HG03135 (cell line): ENCODE data around the gene DOCK3.
"Not testable (repeated sequence)": the region's sequence is repeated elsewhere in the genome, so short reads cannot be mapped to it uniquely, and the experiment has no call there.

ENCODE experiments used
- ATAC-seq: cut with Tn5 transposase; IDR thresholded peaks from one replicate; pipeline ENCODE4 v1.9.1; 2021; ENCODE audit warnings: mild to moderate bottlenecking, moderate library complexity; ENCODE audit not compliant: unreplicated experiment

The DOCK3 gene

DNA sequence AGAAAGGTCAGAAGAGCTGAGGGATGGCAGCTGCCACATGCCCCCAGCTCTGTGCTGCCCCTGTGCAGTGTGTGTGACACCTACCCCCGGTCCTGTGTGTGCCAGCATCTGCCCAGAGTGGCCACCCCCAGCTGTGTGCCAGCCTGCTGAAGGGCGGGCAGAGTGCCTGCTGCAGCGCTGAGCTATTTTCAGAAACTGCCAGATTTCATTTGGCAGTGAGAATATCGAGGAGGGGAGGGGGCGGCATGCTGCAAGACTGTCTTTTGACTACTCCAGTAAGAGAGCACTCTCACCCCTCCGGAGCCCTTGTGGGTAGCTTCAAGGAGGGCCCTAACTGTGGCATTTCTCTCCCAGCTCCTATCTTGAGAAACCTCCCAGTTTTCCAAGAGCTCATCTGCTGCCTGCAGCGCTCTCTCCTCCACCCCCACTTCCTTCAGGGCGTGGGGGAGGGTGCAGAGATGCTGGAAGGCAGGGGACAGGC lies 25.2 kb upstream of the DOCK3 start:
- ATAC-seq, result no peak

- ATAC-seq, result no peak
These were observed 24.7 kb upstream of the DOCK3 start for GRCh38 chr3:50650018-50650417.

GRCh38 chr3:50651445-50651844 lies 23.3 kb upstream of the DOCK3 start:
- ATAC-seq, result no peak

DNA sequence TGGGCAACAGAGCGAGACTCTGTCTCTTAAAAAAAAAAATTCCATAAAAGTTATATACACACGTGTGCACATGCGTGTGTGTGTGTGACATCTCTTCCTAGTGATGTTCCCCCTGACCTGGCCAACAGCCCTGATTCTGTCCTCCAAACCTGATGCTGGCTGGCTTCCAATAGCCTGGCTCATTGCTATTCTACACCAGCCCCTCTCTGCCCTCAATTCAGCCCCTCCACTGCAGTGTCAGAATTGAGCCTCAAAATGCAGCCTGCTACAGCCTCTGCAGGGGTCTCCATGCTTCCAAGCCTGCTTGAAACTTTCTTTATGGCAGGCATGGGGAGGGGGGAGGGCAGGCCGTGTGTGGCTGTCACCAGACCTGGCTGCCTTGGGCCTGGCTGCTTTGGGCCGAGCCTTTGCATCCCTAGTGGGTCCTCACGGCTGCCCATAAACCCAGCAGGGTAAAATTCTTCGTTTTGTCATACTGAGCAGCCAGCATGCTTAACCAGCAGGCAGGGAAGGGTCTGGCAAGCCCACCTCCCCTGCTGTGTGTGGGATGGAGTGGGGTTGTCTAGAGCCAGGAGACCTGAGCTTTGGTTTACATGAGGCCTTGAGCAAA lies 22.7 kb upstream of the DOCK3 start:
- no peak for ATAC-seq

DNA sequence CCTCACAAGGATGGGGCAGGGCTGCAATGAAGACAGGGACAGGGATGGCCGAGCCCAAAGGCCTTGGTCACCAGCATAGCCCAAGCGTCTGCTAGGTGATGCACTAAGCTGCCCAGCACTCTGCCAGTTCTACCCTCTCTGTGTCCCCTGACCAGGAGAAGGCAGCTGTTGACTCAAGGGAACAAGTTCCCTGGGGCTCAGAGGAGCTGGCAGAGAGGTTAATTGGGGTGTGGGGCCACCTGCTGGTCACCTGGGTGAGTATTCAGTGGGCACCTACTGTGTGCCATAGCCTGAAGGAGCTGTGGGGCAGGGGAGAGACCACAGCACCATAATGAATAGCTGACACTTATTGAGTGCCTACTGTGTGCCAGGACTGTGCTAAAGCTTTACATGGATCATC lies 22.0 kb upstream of the DOCK3 start:
- ATAC-seq, result no peak

- ATAC-seq, result no peak
These were observed 20.7 kb upstream of the DOCK3 start for GRCh38 chr3:50653937-50654595.

DNA sequence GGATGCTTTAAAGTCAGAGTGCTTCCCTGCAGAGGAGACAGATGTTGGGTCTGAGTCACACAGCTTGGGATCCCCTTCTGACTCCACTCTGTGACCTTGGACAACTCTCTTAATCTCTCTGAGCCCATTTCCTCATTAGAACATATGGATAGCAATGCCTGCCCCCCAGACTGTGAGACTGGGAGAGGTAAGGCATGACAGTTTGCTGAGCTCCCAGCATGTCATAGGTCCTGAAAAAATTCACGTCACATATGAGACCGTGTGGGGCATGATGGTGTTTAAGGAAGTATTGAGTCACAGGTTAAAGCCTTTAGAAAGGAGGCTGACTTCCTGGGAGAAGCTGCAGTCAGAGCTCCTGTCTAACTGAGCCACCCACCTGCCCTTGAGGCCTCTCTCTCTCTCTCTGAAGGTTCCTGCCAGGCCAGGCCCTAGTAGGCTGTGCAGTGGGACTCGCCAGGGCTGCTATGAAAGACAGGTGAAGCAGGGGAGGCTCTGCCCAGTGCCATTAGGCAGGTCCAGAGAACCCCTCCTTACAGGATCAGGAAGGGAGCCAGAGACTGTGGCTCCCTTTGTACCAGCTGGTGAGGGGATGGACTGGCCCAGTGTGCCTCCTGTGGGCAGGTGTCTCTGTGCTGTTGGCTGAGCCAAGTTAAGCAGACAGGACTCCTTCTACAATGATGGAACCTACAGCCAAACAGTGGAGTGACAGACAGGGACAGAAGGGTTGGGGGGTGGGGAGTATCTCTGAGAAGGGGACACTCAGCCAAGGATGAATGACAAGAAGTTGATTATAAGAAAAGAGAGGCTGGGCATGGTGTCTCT lies 19.5 kb upstream of the DOCK3 start:
- ATAC-seq, result no peak

DNA sequence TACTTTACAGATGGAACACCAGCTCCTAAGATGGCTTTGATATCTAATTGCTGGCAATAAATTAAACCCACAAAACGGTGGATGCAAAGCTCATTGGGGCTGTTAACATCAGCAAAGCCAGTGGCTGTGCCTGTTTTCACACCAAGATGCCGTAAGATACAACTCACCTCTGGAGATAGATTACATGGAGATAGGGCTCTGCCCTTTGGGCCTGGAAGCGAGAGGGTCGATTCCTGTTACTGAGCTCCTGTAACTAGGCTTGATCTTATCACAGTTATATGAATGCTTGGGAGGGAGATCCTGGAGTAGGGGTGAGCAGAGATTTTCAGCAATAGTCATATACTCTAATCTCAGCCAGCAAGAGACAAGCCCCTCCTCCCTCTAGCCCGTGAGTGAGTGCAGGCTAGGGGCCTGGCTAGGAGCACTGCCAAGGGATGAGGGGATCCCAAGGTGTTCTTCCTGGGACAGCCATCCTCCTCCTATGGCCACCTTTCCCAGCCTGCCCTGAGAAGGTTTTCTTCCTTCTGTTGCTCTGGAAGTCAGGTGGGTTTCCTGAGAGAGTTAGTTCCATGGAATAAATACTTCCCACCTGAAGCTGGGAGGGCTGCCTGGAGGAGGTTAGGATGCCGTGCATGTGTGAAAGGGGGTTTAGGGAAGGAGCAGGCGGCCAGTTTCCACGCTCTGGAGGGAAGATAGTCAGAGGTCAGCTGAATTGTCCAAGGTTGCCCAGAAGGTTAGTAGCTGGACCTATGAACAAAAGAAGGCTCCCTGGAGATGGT lies 18.1 kb upstream of the DOCK3 start:
- ATAC-seq, result no peak

DNA sequence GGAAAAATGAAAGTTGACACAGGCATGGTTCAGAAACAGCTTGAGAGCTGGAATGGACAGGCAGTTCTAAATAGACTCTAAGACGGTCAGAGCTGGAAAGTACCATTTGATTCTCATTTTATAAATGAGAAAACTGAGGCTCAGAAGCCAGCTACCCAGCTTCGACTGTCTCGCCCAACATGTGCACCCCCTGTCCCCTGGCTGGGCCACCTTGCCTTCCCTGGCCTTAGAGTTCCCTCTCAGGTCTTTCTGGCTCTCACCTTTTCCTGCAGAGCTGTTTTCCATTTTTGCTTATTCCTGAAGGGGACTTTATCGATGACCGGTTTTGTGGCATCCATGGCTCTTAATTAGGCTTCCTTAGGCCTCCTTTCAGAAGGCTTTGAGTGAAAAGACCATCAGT lies 17.3 kb upstream of the DOCK3 start:
- ATAC-seq, result no peak

- ATAC-seq, result no peak
These were observed 16.9 kb upstream of the DOCK3 start for GRCh38 chr3:50657816-50658215.

GRCh38 chr3:50658416-50658815 lies 16.3 kb upstream of the DOCK3 start:
- no peak for ATAC-seq

GRCh38 chr3:50658831-50659230 lies 15.9 kb upstream of the DOCK3 start:
- ATAC-seq, result no peak

DNA sequence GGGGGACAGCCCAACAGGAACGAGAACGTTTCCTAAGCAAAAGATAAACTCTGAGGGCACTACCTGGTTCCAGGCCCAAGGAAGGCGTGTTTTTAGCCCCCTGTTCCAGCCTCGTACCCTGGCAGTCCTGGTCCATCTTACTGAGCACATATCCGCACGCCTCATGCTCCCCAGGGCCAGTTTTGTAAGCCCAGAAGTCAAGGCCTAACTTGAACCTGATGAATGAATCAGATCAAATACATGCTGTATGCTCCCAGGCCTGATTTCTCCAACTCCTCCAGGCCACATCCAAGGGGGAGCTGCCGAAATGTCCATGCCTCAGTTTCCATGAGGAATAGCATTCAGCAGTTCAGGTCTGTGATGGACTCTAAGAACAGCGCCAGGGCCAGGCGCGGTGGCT lies 14.3 kb upstream of the DOCK3 start:
- ATAC-seq, result no peak

DNA sequence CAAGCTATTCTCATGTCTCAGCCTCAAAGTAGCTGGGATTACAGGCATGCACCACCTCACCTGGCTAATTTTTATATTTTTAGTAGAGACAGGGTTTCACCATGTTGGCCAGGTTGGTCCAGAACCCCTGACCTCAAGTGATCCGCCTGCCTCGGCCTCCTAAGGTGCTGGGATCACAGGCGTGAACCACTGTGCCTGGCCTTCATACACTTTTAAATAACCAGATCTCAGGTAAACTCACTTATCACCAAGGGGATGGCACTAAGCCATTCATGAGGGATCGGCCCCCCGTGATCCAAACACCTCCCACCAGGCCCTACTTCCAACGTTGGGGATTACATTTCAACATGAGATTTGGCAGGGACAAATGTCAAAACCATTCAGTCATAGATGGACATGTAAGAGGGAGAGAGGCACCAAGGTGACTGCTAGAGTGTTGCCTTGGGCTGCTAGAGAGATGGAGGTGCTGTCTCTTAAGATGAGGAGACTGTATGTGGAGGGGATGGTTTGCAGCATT lies 13.3 kb upstream of the DOCK3 start:
- no peak for ATAC-seq

- ATAC-seq, result no peak
These were observed 12.3 kb upstream of the DOCK3 start for GRCh38 chr3:50662408-50662807.

- no peak for ATAC-seq
These were observed 9.5 kb upstream of the DOCK3 start for GRCh38 chr3:50665081-50665840.

- ATAC-seq, result not testable (repeated sequence)
These were observed 8.9 kb upstream of the DOCK3 start for GRCh38 chr3:50665841-50666115.

GRCh38 chr3:50666837-50667236 lies 7.9 kb upstream of the DOCK3 start:
- no peak for ATAC-seq

DNA sequence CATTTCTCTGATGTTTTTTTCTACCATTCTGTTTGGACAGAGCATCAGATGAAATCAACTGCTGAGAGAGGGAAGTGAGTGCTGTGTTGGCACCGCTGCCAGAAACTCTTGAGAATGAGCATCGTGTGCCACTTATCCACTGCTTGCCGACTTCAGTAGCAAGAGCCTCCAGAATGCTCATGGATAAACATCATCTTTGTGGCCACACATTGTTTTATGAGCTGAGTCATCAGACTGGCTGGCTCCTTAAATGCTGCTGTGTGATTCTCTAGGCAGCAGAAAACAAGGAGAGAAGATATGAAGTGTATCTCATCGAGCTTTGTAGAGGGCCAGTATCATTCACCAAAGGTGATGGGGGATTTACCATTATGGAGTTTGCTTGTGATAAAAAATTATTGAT lies 3.4 kb upstream of the DOCK3 start:
- ATAC-seq, result no peak

DNA sequence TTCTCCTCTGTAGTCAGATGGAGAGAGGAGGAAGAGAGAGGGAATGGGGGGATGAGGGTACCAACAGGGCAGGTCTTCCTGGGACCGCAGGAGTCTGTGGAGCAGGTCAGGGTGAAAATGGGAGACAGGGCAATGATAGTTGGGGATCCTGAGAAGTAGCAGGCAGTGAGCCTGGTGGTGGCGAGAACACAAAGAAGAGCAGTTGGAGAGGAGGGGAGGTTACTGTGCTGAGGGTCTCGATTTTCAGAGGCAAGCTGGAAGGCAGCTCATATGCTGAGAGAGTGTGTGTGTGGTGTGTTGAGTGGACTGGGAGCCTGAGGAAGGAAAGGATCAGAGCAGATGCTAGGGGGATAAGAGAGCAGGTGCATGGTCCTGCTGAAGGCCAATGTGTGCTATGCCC lies 2.1 kb upstream of the DOCK3 start:
- ATAC-seq, result no peak

- ATAC-seq, result no peak
These were observed 796 bp upstream of the DOCK3 start for GRCh38 chr3:50673931-50674330.
